ENCODE results near the gene NFATC3.
A peak's percentile ranks its signal among the peaks of the same experiment; 100 is the strongest.

The NFATC3 gene

GRCh38 chr16:68247400-68247799 is 162.2 kb downstream of the NFATC3 start:
- no peak for DNase-seq (ENCODE audit: low spot score)

DNA sequence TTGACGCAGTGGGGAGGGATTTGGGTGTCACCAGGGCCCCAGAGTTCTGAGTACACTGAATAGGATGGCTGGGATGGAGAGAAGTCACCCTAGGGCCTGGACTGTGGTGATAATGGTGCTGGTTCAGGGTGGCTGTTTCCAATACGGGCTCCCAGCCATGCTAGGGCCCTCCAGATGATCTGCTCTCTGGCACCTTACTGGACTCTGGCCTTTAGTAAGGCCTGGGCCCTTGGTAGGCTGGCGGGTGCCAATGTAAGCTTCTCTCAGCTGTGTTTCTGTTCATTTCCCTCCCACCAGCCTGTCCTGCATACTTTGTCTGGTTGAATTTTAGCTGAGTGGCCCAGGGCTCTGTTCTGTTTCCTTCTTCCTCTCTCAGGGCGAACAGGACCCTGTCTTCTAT is 162.8 kb downstream of the NFATC3 start:
- DNase-seq (ENCODE audit: low spot score), result no peak

GRCh38 chr16:68249371-68249770 is 164.2 kb downstream of the NFATC3 start:
- DNase-seq (ENCODE audit: low spot score), result no peak

DNA sequence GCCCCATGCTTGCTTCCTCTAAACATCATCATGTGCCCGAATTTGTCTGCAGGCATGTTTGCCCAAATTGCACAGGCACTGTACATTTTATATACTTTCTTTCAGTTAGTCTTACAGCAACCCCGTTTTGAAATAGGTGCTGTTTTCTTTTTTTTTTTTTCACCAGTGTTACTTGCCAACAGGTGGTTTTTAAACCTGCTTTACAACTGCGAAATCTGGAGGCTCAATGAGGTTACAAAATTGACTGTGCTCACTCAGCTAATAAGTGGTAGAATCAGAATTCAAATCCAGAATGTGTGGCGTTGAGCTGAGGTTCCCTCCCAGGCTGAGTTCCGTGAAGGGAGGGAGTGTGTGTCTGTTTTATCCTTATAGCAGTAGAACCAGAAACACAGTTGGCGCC is 165.8 kb downstream of the NFATC3 start:
- DNase-seq (ENCODE audit: low spot score), result no peak

- no peak for DNase-seq (ENCODE audit: low spot score)
These were observed 166.7 kb downstream of the NFATC3 start for GRCh38 chr16:68251832-68252231.

GRCh38 chr16:68252383-68252782 is 167.2 kb downstream of the NFATC3 start:
- no peak for DNase-seq (ENCODE audit: low spot score)

DNA sequence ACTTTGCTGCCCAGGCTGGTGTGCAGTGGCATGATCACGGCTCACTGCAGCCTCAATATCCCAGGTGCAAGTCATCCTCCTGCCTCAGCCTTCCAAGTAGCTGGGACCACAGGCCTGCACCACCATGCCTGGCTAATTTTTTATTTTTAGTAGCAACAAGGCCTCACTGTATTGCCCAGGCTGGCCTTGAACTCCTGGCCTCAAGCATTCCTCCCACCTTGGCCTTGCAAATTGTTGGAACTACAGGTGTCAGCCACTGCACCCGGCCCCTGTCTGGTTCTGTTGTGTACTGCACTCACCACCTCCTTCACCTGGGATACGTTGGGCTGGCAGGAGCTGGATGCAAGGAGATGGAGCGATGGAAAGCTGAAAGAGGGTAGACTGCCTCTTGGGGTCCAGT is 168.6 kb downstream of the NFATC3 start:
- no peak for DNase-seq (ENCODE audit: low spot score)

- DNase-seq (ENCODE audit: low spot score), result no peak
These were observed 170.5 kb downstream of the NFATC3 start for GRCh38 chr16:68255712-68256111.

DNA sequence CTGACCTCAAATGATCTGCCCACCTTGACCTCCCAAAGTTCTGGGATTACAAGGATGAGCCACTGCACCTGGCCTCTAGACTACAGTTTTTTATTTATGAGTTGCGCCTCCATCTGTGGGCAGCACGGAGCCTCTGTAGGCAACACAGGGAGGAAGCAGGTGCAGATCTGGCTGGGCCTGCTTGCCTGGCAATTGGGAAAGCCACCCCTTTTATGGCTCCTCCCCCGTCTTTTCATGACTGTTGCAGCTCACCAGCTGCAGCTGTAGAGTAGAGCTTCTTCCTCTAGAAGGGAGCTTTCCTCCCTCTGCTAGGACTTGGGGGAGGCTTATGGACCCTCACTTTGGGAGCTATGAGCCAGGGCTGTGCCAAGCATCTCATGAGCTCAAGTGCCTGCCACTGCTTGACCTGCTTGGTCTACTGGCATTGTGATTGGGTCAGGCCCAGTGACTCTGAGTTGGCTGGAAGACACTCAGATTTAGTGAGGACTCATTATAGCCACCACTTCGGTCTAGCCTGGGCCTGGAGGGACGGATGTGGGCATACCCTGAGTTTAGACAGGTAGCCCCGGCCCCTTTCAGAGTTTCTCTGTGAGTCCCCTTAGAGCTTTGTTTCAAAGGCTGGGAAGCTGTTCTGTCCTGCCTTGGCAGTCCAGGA is 172.2 kb downstream of the NFATC3 start:
- DNase-seq (ENCODE audit: low spot score), result no peak

DNA sequence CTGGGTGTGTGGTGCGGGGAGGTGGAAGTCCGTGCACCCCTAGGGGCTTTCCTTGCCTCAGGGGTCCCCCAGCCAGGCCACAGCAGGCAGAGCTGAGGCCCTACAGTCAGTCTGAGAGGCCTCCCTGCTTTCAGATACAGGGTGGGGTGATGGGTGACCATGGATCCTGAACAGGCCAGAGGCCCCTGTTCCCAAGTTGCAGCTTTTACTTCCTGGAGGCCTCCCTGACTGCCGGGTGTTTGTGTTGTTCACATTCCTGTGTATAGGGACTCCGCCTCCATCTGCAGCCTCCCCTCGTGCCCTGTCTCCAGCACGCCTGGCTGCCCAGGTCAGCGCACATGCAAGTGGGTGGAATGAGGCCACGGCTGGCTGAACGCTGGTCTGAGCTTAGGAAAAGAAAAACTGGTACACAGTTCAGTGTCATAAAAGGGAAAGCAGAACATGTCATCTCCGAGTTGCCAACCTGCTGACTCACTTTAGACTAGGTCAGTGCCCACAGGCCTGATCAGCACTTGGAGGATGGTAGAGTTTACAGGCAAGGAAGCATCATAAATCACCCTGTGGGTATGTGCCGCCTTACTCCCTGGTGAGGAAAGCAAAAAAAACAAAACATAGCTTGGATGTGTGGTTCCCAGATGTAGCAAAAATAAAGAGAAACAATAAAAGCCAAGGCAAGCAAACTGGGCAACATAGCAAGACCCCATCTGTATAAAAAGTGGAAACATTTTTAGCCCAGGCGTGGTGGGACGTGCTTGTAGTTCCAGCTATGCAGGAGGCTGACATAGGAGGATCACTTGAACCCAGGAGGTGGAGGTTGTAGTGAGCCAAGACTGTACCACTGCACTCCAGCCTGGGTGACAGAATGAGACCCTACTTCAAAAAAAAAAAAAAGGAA is 173.0 kb downstream of the NFATC3 start:
- DNase-seq (ENCODE audit: low spot score), result no peak

DNA sequence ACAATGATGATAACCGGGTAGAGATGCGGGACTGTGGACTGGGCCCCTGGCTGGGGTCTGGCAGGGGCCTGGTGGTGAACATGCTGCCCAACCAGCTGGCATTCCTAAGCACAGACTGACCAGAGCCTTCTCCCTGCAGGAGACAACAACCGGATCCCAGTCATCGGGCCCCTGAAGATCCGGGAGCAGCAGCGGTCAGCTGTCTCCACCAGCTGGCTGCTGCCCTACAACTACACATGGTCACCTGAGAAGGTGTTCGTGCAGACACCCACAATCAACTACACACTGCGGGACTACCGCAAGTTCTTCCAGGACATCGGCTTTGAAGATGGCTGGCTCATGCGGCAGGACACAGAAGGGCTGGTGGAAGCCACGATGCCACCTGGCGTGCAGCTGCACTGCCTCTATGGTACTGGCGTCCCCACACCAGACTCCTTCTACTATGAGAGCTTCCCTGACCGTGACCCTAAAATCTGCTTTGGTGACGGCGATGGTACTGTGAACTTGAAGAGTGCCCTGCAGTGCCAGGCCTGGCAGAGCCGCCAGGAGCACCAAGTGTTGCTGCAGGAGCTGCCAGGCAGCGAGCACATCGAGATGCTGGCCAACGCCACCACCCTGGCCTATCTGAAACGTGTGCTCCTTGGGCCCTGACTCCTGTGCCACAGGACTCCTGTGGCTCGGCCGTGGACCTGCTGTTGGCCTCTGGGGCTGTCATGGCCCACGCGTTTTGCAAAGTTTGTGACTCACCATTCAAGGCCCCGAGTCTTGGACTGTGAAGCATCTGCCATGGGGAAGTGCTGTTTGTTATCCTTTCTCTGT is 174.0 kb downstream of the NFATC3 start:
- no peak for DNase-seq (ENCODE audit: low spot score)

DNA sequence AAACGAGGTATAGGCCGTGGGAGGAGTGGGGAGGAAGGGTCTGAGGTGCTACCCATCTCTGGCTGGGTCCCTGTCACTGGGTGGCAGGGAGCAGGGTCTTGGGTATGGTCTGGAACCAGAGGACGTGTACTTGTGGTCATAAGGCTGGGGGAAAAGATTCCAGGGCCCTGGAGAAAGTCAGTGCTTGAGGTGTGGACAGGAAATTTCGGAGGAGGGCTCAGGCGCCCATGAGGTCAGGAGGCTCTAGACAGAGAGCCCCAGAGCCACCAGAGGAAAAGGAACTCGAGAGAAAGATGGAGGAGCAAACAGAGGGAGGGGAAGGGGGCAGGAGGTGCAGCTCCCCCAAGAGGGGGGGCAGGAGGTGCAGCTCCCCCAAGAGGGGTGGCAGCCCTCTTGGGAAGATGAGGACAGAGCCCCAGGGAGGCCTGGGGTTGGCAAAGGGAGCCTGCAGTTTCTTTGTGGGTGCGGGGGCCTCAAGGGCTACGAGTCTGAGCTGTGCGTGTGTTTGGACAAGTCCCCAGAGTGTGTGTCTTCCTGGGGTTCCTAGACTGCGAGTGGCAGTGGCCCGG is 178.5 kb downstream of the NFATC3 start:
- DNase-seq (ENCODE audit: low spot score), result no peak

DNA sequence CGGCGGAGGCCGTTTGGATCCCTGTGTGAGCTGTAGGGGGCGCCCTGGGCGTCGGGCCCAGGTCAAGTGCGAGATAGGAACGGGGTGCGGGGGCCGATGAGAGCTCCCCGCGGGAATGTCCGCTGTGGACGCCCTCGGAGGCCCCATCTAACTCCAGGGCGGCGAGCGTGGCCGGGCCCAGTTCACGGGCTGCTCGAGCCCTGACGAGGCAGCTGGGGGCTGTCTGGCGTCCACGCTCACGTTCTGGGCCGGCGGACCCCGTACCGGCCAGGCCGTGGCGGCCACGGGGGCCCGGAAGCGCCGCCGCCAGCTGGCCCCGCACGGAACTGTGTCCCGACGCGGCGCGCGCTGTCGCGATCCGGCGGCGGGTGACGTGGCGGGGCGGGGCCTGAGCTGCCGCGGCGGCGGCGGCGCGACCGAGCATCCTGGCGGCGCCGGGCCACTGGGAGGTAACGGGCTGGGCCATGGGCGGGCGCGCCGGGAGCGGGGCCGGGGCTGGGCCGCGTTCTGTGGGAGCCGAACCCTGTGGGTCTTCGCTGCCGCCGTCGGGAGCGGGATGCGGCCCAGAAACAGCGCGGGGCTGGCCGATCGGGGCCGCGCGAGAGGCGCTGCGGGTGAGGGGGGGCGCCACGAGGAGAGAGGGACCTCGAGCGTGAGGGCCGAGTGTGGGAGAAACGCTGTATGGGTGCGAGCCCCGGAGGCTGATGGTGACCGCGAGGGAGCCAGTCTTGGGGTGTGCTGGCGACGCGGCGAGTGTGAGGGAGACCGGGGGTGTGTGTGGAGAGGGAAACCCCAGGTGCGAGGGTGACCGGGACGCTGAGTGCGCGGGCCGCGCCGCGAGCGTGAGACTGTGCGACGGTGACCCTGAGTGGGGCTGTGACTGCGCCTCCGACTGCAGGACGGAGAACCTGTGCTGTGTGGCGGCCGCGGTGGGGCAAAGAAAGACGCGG is 179.2 kb downstream of the NFATC3 start, which contains the start of gene SLC7A6:
SLC7A6 (plus strand) TSS at position 399 of the 950 bp plus-strand sequence. CDS start 10,201 bp downstream, outside the sequence.
- DNase-seq (ENCODE audit: low spot score), result peak; percentile 75

- peak; percentile 67 for DNase-seq (ENCODE audit: low spot score)
These were observed 180.1 kb downstream of the NFATC3 start for GRCh38 chr16:68265078-68265920.

GRCh38 chr16:68267612-68268405 is 182.6 kb downstream of the NFATC3 start:
- no peak for DNase-seq (ENCODE audit: low spot score)

DNA sequence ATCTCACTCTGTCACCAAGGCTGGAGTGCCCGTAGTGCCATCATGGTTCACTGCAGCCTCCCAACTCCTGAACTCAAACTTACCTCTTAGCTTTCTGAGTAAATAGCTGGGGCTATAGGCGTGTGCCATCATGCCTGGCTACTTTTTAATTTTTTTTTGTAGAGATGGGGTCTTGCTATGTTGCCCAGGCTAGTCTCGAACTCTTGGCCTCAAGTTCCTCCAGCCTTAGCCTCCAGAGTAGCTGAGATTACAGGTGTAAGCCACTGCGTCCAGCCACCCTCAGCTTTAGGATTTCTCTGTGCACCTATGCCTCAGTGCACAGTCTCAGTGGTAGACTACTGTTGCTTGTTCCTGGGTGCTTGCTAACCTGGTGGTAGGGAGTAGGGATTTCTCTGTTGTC is 184.6 kb downstream of the NFATC3 start:
- DNase-seq (ENCODE audit: low spot score), result no peak

GRCh38 chr16:68270353-68270752 is 185.2 kb downstream of the NFATC3 start:
- no peak for DNase-seq (ENCODE audit: low spot score)

- DNase-seq (ENCODE audit: low spot score), result no peak
These were observed 187.5 kb downstream of the NFATC3 start for GRCh38 chr16:68272507-68273209.

DNA sequence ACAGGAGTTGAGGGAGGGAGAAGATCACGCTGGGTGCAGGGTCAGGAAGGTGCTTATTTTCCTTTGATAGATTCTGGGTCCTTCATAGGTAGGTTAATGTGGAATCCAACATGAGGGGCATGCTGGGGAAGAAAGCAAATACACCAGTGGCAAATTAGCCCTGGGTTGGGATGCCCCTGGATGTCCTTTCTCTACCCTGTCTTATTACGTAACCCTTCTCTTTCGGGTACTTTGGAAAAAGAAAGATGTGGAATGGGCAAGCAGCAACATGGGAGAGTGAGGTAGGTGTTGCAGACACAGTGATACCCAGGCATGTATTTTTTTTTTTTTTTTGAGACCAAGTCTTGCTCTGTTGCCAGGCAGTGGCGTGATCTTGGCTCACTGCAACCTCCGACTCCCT is 188.3 kb downstream of the NFATC3 start:
- DNase-seq (ENCODE audit: low spot score), result no peak

Data from kidney capillary endothelial cell (primary cell).